Measurements from ENCODE around the gene ITGAL. TPM values are rescaled to one million over a fixed set of nuclear protein-coding genes. Genes with fewer than 3 reads are reported as not detected.
A peak's percentile ranks its signal among the peaks of the same experiment; 100 is the strongest.

ITGAL gene
- 259 and 287 TPM in 2 replicates for total RNA-seq

GRCh38 chr16:30472328-30472942 is at the start of gene ITGAL:
ITGAL (plus strand) TSS chr16:30472742; CDS start chr16:30472838, 96 bp downstream.
- Mint-ChIP-seq H3K4me1 (ENCODE audit: low read depth) (peaks cover 60% of the 10 kb centered on the region), H3K27ac (peak within 1 kb of the TSS; percentile 95), H3K27me3 (ENCODE audit: insufficient read depth) (no peaks in the 10 kb centered on the region), H3K36me3 (ENCODE audit: low read depth) (peaks cover 33% of the 10 kb centered on the region), H3K9me3 (no peaks in the 10 kb centered on the region), H3K4me3 (peak within 1 kb of the TSS; percentile 96)
- DNase-seq (ENCODE audit: low spot score): peak; percentile 81
- intact Hi-C loops (cut with micrococcal nuclease): loop anchor here (1.0 to 2.0 kb wide), 9 partner anchors 14 to 186 kb away; partner anchors contain the start of genes DCTPP1, FBRS, SEPHS2 and ZNF688

GRCh38 chr16:30428055-30428454 is 44.5 kb upstream of the ITGAL start:
- peak overlapping the region; percentile 37 for H3K27ac Mint-ChIP-seq
- peaks cover 18% of the 10 kb centered on the region for H3K4me1 Mint-ChIP-seq (ENCODE audit: low read depth)
- H3K36me3 Mint-ChIP-seq (ENCODE audit: low read depth): peaks cover 22% of the 10 kb centered on the region
- H3K9me3 Mint-ChIP-seq: no peaks in the 10 kb centered on the region
- intact Hi-C loops (cut with micrococcal nuclease): no loop called here
- DNase-seq (ENCODE audit: low spot score): no peak
- no peak overlapping the region for H3K4me3 Mint-ChIP-seq
- H3K27me3 Mint-ChIP-seq (ENCODE audit: insufficient read depth): no peaks in the 10 kb centered on the region

- H3K27me3 Mint-ChIP-seq (ENCODE audit: insufficient read depth): no peaks in the 10 kb centered on the region
- no peaks in the 10 kb centered on the region for H3K9me3 Mint-ChIP-seq
- no peak overlapping the region for H3K4me3 Mint-ChIP-seq
- no peak overlapping the region for H3K27ac Mint-ChIP-seq
- intact Hi-C loops (cut with micrococcal nuclease): no loop called here
- no peak for DNase-seq (ENCODE audit: low spot score)
- H3K4me1 Mint-ChIP-seq (ENCODE audit: low read depth): peaks cover 26% of the 10 kb centered on the region
- peaks cover 15% of the 10 kb centered on the region for H3K36me3 Mint-ChIP-seq (ENCODE audit: low read depth)
These were observed 43.2 kb upstream of the ITGAL start for GRCh38 chr16:30429418-30429677.

- peak; percentile 96 for DNase-seq (ENCODE audit: low spot score)
- peaks cover 31% of the 10 kb centered on the region for H3K4me1 Mint-ChIP-seq (ENCODE audit: low read depth)
- H3K36me3 Mint-ChIP-seq (ENCODE audit: low read depth): peaks cover 15% of the 10 kb centered on the region
- no peaks in the 10 kb centered on the region for H3K9me3 Mint-ChIP-seq
- no peak within 1 kb of the TSS for H3K27ac Mint-ChIP-seq
- H3K27me3 Mint-ChIP-seq (ENCODE audit: insufficient read depth): no peaks in the 10 kb centered on the region
- no peak within 1 kb of the TSS for H3K4me3 Mint-ChIP-seq
- intact Hi-C loops (cut with micrococcal nuclease): loop anchor here (1.0 kb wide), 15 partner anchors 15 to 492 kb away; partner anchors contain the start of genes ALDOA, FBRS, ITGAL and SEPHS2
These were observed 42.7 kb upstream of the ITGAL start, which contains the start of gene DCTPP1 for GRCh38 chr16:30429678-30430427. DCTPP1 (minus strand) TSS chr16:30430030; CDS start chr16:30429980, 50 bp downstream.

- Mint-ChIP-seq H3K27ac (no peak overlapping the region), H3K27me3 (ENCODE audit: insufficient read depth) (no peaks in the 10 kb centered on the region), H3K9me3 (no peaks in the 10 kb centered on the region), H3K4me3 (no peak overlapping the region), H3K4me1 (ENCODE audit: low read depth) (peaks cover 34% of the 10 kb centered on the region), H3K36me3 (ENCODE audit: low read depth) (peaks cover 15% of the 10 kb centered on the region)
- intact Hi-C loops (cut with micrococcal nuclease): loop anchor here (1.0 kb wide), 15 partner anchors 15 to 492 kb away; partner anchors contain the start of genes ALDOA, FBRS, ITGAL and SEPHS2
- no peak for DNase-seq (ENCODE audit: low spot score)
These were observed 42.0 kb upstream of the ITGAL start for GRCh38 chr16:30430428-30430970.

GRCh38 chr16:30434852-30435251 is 37.7 kb upstream of the ITGAL start:
- Mint-ChIP-seq H3K36me3 (ENCODE audit: low read depth) (no peaks in the 10 kb centered on the region), H3K4me1 (ENCODE audit: low read depth) (peaks cover 21% of the 10 kb centered on the region), H3K4me3 (peak overlapping the region; percentile 0), H3K9me3 (no peaks in the 10 kb centered on the region), H3K27ac (peak overlapping the region; percentile 76), H3K27me3 (ENCODE audit: insufficient read depth) (no peaks in the 10 kb centered on the region)
- intact Hi-C loops (cut with micrococcal nuclease): loop anchor here (1.0 kb wide), 1 partner anchor 37 kb away; the partner anchor contains the start of gene ITGAL
- DNase-seq (ENCODE audit: low spot score): no peak

- intact Hi-C loops (cut with micrococcal nuclease): no loop called here
These were observed 35.0 kb upstream of the ITGAL start for GRCh38 chr16:30437511-30438046.

GRCh38 chr16:30438835-30439234 is 33.7 kb upstream of the ITGAL start:
- no peak overlapping the region for H3K4me3 Mint-ChIP-seq
- no peaks in the 10 kb centered on the region for H3K9me3 Mint-ChIP-seq
- no peak for DNase-seq (ENCODE audit: low spot score)
- H3K27me3 Mint-ChIP-seq (ENCODE audit: insufficient read depth): no peaks in the 10 kb centered on the region
- H3K4me1 Mint-ChIP-seq (ENCODE audit: low read depth): peaks cover 27% of the 10 kb centered on the region
- no peak overlapping the region for H3K27ac Mint-ChIP-seq
- intact Hi-C loops (cut with micrococcal nuclease): no loop called here
- H3K36me3 Mint-ChIP-seq (ENCODE audit: low read depth): peaks cover 11% of the 10 kb centered on the region

More at GRCh38 chr16:30437511-30438046, 35.0 kb upstream of the ITGAL start:
- Mint-ChIP-seq H3K4me3 (no peak overlapping the region), H3K27me3 (ENCODE audit: insufficient read depth) (no peaks in the 10 kb centered on the region), H3K4me1 (ENCODE audit: low read depth) (peaks cover 21% of the 10 kb centered on the region), H3K9me3 (no peaks in the 10 kb centered on the region), H3K27ac (no peak overlapping the region), H3K36me3 (ENCODE audit: low read depth) (peaks cover 2% of the 10 kb centered on the region)
- no peak for DNase-seq (ENCODE audit: low spot score)

GRCh38 chr16:30439720-30440348 is 32.7 kb upstream of the ITGAL start:
- H3K27me3 Mint-ChIP-seq (ENCODE audit: insufficient read depth): no peaks in the 10 kb centered on the region
- no peaks in the 10 kb centered on the region for H3K9me3 Mint-ChIP-seq
- peaks cover 19% of the 10 kb centered on the region for H3K36me3 Mint-ChIP-seq (ENCODE audit: low read depth)
- H3K27ac Mint-ChIP-seq: no peak overlapping the region
- no peak overlapping the region for H3K4me3 Mint-ChIP-seq
- DNase-seq (ENCODE audit: low spot score): no peak
- intact Hi-C loops (cut with micrococcal nuclease): no loop called here
- peaks cover 27% of the 10 kb centered on the region for H3K4me1 Mint-ChIP-seq (ENCODE audit: low read depth)

- peak overlapping the region; percentile 4 for H3K27ac Mint-ChIP-seq
- peaks cover 25% of the 10 kb centered on the region for H3K36me3 Mint-ChIP-seq (ENCODE audit: low read depth)
- H3K27me3 Mint-ChIP-seq (ENCODE audit: insufficient read depth): no peaks in the 10 kb centered on the region
- H3K9me3 Mint-ChIP-seq: no peaks in the 10 kb centered on the region
- H3K4me3 Mint-ChIP-seq: peak overlapping the region; percentile 95
- DNase-seq (ENCODE audit: low spot score): no peak
- intact Hi-C loops (cut with micrococcal nuclease): no loop called here
- peaks cover 37% of the 10 kb centered on the region for H3K4me1 Mint-ChIP-seq (ENCODE audit: low read depth)
These were observed 28.9 kb upstream of the ITGAL start for GRCh38 chr16:30443631-30444030.

- Mint-ChIP-seq H3K27ac (peak overlapping the region; percentile 86), H3K4me1 (ENCODE audit: low read depth) (peaks cover 37% of the 10 kb centered on the region)
These were observed 28.1 kb upstream of the ITGAL start for GRCh38 chr16:30444231-30445148.

GRCh38 chr16:30445149-30445407 is 27.5 kb upstream of the ITGAL start:
- H3K4me1 Mint-ChIP-seq (ENCODE audit: low read depth): peaks cover 37% of the 10 kb centered on the region

More at GRCh38 chr16:30444231-30445148, 28.1 kb upstream of the ITGAL start:
- no peak for DNase-seq (ENCODE audit: low spot score)
- H3K4me3 Mint-ChIP-seq: peak overlapping the region; percentile 95
- peaks cover 25% of the 10 kb centered on the region for H3K36me3 Mint-ChIP-seq (ENCODE audit: low read depth)
- intact Hi-C loops (cut with micrococcal nuclease): loop anchor here (1.0 to 5.0 kb wide), 5 partner anchors 14 to 83 kb away; partner anchors contain the start of genes DCTPP1 and ITGAL
- H3K9me3 Mint-ChIP-seq: no peaks in the 10 kb centered on the region
- H3K27me3 Mint-ChIP-seq (ENCODE audit: insufficient read depth): no peaks in the 10 kb centered on the region

More at GRCh38 chr16:30445149-30445407, 27.5 kb upstream of the ITGAL start:
- DNase-seq (ENCODE audit: low spot score): no peak
- peaks cover 25% of the 10 kb centered on the region for H3K36me3 Mint-ChIP-seq (ENCODE audit: low read depth)
- H3K9me3 Mint-ChIP-seq: no peaks in the 10 kb centered on the region
- no peaks in the 10 kb centered on the region for H3K27me3 Mint-ChIP-seq (ENCODE audit: insufficient read depth)
- H3K4me3 Mint-ChIP-seq: peak overlapping the region; percentile 95
- intact Hi-C loops (cut with micrococcal nuclease): loop anchor here (1.0 to 5.0 kb wide), 5 partner anchors 13 to 82 kb away; partner anchors contain the start of genes DCTPP1 and ITGAL
- peak overlapping the region; percentile 86 for H3K27ac Mint-ChIP-seq

Data from activated T-helper 1 cell treated with anti-CD3 and anti-CD28 coated beads, Interleukin-12 subunit alpha, Interleukin-12 subunit beta, Interleukin-2, Interleukin-4 antibody, amounts not matched to agents 30 ng/mL and 10 ng/mL and 1 ng/mL, durations not matched to agents 14 hours and 24 hours and 36 hours (primary cell).